ENCODE results near the gene NEU1.
"Not testable (repeated sequence)": the region's sequence is repeated elsewhere in the genome, so short reads cannot be mapped to it uniquely, and the experiment has no call there.

The NEU1 gene

DNA sequence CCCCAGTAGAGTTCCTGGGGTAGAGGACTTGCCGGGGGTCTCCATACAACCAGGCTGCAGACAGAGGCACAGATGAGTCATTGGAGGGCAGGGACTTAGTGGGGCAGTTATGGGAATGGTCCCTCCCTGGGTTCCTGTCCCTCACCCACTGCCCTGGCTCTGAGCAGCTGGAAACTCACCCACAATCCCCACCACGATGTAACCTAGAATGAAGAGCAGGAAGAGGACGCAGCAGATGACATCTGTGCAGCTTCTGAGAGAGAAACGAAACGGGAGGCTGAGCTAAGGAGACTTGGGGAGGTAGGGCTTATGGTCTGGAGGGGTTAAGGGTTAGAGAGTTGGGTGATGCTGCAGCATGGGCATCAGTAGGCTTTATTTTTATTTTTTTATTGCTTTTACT lies 13.3 kb upstream of the NEU1 start:
- DNase-seq (ENCODE audit: insufficient read length, low spot score) (no peak), FAIRE-seq (no peak)

DNA sequence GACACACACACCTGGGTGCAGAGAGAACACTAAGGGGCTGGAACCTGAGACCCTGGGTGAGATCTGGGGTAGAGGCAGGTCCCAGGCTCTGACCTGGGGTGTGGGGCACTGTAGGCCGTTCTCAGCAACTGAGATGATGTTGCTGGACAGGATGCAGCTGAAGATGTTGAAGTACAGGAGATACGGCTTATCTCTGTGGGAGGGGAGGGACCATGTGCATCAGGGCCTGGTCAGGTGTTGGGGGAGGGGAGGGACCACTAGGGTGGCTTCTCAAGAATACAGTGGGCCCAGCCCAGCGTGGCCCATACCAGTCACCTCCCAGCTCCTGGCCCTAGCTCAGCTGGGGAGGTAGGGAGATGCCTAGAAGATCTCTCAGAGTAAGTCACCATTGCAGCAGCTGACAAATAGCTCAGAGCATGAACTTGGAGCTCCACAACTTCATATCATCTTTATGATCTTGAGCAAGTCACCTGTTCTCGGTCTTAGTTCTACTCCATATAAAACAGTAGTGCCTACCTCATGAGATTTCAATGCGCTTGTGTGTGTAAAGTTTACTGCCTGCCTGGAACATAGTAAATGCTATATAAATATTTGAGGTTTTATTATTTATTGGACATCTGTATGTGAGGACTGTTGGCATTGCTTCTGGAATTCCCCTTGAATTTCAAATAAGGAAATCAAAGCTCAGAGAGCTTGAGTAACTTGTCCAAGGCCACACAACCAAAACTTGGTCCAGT lies 12.4 kb upstream of the NEU1 start:
- no peak for FAIRE-seq
- no peak for DNase-seq (ENCODE audit: insufficient read length, low spot score)

GRCh38 chr6:31874084-31874670 lies 11.6 kb upstream of the NEU1 start:
- no peak for FAIRE-seq
- DNase-seq (ENCODE audit: insufficient read length, low spot score): no peak

- FAIRE-seq: no peak
- DNase-seq (ENCODE audit: insufficient read length, low spot score): no peak
These were observed 8.5 kb upstream of the NEU1 start for GRCh38 chr6:31871046-31871659.

- DNase-seq (ENCODE audit: insufficient read length, low spot score) (no peak), FAIRE-seq (no peak)
These were observed 7.8 kb upstream of the NEU1 start for GRCh38 chr6:31870385-31870921.

DNA sequence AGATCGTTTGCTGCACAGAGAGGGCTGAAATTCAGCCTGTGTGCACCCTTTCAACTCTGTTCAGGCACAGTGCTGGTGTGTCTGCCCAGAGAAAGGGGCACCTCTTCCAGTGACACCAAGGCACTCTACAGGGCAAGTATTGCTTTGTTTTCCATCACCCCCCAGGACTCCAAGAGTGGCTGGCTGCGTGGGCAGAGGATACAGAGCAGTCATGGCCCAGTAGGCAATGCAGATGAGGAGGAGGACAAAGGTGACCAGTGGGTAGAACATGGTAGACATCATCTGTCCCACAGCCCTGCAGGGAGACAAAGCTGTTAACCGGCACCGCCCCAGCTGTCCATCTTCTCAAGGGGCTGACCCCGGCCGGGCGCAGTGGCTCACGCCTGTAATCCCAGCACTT lies 6.7 kb upstream of the NEU1 start:
- FAIRE-seq: no peak
- no peak for DNase-seq (ENCODE audit: insufficient read length, low spot score)

GRCh38 chr6:31868658-31868971 lies 6.0 kb upstream of the NEU1 start:
- not testable (repeated sequence) for DNase-seq (ENCODE audit: insufficient read length, low spot score); FAIRE-seq

GRCh38 chr6:31865205-31866118 lies 2.8 kb upstream of the NEU1 start:
- FAIRE-seq (no peak), DNase-seq (ENCODE audit: insufficient read length, low spot score) (no peak)

GRCh38 chr6:31864818-31865204 lies 2.2 kb upstream of the NEU1 start:
- no peak for DNase-seq (ENCODE audit: insufficient read length, low spot score)
- no peak for FAIRE-seq

- not testable (repeated sequence) for FAIRE-seq
These were observed 1.5 kb upstream of the NEU1 start for GRCh38 chr6:31864123-31864562.

GRCh38 chr6:31861919-31862343 lies 690 bp downstream of the NEU1 start:
- no peak for FAIRE-seq
- no peak for DNase-seq (ENCODE audit: insufficient read length, low spot score)

More at GRCh38 chr6:31864123-31864562, 1.5 kb upstream of the NEU1 start:
- not testable (repeated sequence) for DNase-seq (ENCODE audit: insufficient read length, low spot score)

DNA sequence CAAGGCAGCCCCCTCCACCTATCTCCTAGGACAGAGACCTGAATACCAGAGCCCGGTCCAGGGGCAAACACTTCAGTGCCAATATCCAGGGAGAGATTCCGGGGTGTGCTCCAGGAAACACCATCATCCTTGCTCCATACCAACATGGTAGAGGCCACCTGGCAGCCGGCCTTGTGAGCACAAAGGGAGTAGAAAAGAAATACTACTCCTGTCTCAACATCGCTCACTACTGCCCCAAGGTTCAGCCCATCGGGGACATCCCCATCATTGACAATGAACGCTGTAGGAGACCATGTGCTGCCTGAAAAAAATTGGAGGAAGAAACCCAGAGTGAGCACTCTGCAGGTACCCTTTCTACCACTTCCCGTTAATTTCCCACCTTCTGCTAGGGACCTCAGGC lies 1.5 kb downstream of the NEU1 start:
- FAIRE-seq (no peak), DNase-seq (ENCODE audit: insufficient read length, low spot score) (no peak)

DNA sequence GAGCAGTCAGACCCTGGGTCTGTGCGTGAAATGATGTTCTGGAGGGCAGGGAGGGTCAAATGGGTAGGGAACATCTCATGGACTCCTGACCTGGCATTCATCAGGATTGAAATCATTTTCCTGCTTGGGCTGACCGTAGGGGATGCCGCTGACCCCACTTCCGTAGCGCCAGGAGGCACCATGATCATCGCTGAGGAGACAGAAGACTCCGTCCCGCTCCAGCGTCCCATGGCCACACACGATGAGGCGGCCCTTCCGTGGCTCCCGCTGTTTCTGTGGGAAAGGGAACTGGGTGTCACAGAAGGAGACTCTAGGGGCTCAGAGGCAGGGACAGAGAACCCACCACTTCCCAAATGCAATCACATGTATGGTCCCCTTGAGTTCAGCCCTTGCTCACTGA lies 2.3 kb downstream of the NEU1 start:
- FAIRE-seq: no peak
- DNase-seq (ENCODE audit: insufficient read length, low spot score): no peak

GRCh38 chr6:31859923-31860322 lies 2.7 kb downstream of the NEU1 start:
- DNase-seq (ENCODE audit: insufficient read length, low spot score): no peak
- no peak for FAIRE-seq

DNA sequence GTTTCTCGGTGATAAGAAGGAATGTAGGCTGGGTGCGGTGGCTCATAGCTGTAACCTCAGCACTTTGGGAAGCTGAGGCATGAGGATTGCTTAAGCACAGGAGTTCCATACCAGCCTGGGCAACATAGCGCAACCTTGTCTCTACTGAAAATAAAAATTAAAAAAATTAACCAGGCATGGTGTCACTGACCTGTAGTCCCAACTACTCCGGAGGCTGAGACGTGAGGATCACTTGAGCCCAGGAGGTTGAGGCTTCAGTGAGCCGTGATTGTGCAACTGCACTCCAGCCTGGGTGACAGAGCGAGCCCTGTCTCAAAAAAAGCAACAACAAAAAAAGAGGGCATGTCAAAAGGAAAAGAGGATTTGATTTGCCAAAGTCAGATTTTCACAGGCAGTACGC lies 3.9 kb downstream of the NEU1 start:
- DNase-seq (ENCODE audit: insufficient read length, low spot score) (no peak), FAIRE-seq (no peak)

- not testable (repeated sequence) for FAIRE-seq; DNase-seq (ENCODE audit: insufficient read length, low spot score)
These were observed 4.8 kb downstream of the NEU1 start for GRCh38 chr6:31857774-31858173.

DNA sequence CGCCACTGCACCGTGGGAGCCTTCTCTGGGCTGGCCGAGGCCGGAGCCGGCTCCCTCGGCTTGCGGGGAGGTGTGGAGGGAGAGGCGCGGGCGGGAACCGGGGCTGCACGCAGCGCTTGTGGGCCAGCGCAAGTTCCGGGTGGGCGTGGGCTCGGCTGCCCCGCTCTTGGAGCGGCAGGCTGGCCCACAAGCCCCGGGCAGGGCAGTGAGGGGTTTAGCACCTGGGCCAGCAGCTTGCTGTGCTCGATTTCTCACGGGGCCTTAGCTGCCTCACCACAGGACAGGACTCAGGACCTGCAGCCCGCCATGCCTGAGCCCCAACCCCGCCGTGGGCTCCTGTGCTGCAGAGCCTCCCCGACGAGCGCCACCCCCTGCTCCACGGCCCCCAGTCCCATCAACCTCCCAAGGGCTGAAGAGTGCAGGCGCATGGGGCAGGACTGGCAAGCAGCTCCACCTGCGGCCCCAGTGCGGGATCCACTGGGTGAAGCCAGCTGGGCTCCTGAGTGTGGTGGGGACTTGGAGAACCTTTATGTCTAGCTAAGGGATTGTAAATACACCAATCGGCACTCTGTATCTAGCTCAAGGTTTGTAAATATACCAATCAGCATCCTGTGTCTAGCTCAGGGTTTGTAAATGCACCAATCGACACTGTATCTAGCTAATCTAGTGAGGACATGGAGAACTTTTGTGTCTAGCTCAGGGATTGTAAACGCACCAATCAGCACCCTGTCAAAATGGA lies 10.5 kb downstream of the NEU1 start:
- DNase-seq (ENCODE audit: insufficient read length, low spot score); FAIRE-seq: not testable (repeated sequence)

DNA sequence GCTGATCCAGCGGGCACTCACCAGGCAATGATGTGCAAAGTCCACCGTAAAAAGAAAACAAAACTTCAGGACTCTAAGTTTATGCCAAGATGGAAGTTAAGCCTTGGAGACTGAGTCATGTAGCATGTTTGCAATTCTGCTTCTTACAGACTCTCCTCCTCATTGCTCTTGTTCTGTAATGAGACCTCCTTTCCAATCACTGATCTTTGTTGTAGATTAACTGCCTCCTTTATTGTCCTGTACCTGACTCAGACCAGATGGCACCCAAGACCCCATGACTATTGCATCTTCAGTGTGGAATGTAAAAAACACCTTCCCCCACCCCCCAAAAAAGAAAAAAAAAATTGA lies 11.2 kb downstream of the NEU1 start:
- DNase-seq (ENCODE audit: insufficient read length, low spot score): no peak
- FAIRE-seq: no peak

DNA sequence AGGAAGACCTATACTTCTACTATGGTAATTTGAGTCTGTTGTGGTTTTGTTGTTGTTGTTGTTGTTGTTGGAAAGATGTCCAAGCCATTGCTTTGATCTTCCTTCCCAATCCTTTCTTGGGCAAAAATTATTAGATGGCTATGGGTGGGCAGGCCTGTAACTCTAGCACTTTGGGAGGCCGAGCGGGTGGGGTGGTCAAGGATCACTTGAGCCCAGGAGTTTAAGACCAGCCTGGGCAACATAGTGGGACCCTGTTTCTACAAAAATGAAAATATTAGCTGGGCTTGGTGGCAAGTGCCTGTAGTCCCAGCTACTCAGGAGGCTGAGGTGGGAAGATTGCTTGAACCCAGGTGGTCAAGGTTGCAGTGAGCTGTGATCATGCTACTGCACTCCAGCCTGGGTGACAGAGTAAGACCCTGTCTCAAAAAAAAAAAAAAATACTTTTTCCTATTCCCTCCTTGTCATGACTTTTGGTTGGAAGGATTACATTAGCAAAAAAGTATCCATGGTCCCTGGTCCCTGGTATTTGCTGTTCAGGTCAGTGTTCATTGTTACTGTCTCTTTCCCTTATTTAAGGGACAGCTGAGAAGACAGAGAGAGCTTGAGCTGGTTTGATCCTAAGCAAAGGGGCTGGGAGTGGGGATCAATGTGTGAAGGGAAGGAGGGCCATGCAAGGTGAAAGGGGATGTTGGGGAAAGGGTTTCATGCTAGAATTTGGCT lies 11.7 kb downstream of the NEU1 start:
- FAIRE-seq (no peak), DNase-seq (ENCODE audit: insufficient read length, low spot score) (no peak)

All from GM19239 (cell line).